Anterior cingulate cortex (tissue), 58 donors: Measurements from ENCODE around the gene CNTNAP2.
"Not testable (repeated sequence)": the region's sequence is repeated elsewhere in the genome, so short reads cannot be mapped to it uniquely, and the experiment has no call there.

Experiments
- DNase-seq, 58 donors: peaks; one replicate each; lab custom pipeline; 2025; lab: John Stamatoyannopoulos, UW

Gene CNTNAP2

DNA sequence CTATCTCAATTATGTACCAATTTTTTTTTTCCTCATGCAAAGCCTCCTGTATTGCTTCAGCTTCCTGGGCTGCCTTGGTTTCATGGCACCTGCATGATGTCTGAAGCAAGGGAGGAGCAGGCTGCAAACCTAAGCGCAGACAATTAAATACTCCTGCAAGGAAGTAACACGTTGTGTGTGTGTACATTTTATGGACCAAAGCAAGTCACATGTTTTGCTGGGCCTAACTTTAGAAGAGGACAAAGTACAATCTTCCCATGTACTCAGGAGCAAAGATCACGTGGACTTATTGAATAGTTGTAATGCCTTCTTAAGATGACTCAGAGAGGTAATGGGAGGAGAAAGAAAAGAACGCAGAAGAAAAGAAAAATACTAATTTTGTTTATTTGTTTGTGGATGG, 1530.0 kb downstream of the CNTNAP2 start:
- DNase-seq: no peak

DNA sequence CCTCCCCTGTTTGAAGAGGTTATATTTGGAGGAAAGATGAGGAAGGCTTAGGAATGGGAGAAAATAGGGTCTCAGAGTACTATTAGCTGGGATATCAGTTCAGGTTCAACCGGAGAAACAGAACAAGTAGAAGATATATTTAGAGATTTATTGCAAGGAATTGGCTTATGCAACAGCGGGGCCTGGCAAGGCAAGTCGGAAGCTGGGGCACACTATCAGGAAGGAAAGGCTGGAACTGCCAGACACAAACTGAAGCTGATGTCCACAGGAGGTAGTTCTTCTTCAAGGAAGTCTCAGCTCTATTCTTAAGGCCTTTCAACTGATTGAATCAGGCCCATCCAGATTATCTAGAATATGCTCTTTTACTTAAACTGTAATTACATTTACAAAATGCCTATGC, 1534.4 kb downstream of the CNTNAP2 start:
- no peak for DNase-seq

GRCh38 chr7:147651601-147652000, 1535.0 kb downstream of the CNTNAP2 start:
- no peak for DNase-seq

GRCh38 chr7:147653456-147653855, 1536.9 kb downstream of the CNTNAP2 start:
- DNase-seq: no peak

DNA sequence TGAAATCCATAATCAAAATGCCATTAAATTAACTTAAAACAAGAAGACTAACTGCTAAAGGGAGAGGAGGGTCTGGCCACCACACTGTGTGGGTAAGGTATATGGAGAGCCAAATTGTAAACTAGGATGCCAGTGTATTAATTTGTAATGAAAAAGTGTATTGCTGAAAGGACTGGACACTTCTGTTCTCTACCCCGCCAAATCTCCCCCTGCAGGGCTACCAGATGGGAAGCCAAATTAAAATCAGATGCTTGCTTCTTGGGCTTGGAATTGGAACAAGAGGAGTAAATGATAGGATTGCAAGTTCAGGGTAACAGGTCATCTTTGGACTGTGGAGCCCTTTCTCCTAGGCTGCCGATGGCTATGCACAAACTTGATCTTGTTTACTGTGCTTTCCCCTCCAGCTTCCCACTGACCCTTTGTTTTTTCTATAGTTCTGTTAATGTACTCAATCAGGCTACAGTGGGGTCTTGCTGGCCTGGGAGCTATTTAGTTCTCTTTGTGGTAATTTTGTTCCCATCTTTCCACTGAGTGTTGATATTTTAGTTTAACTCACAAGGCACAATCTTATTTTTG, 1541.9 kb downstream of the CNTNAP2 start:
- DNase-seq: no peak

DNA sequence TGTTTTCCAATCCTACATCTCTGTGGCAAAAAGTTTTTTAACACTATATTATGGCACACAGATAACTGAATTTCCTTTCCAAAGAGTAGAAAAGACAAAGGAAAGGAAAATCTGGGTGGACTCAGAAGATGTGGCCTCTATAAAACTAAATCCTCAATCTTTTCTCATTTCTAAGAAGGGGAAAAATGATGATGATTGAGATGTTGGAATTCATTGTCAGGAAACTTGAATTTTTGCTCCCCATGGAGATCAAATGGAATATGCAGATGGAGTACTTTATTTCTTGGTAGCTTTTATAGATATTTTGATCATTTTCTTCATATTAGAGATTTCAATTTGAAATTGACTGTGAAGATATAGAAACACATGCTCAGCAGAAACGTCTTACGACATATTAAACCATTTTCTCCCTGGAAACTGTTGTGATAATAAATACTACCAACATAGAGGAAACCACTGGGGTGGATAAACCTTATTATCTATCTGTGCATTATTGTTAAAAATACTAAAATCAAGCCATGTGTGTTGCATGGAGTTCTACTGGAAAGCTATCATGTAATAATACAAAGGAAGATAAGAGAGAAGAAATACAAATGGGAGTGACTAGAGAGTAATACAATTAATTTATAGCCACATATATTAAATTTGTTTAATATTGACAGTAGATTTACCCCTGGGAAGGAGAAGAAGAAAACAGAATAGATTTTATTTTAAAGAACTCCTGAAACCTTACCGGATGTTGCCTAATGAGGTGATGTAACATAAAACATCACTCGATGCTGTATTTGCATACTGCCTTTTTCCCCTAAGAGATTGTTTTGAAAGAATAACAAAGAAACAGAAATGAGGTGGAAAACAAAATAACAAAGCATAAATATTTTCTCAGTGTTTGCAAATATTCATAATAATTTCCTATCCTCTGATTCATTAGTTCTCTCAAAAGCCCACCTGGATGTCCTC, 1542.7 kb downstream of the CNTNAP2 start:
- DNase-seq: no peak

GRCh38 chr7:147664541-147664940, 1547.9 kb downstream of the CNTNAP2 start:
- DNase-seq: no peak

DNA sequence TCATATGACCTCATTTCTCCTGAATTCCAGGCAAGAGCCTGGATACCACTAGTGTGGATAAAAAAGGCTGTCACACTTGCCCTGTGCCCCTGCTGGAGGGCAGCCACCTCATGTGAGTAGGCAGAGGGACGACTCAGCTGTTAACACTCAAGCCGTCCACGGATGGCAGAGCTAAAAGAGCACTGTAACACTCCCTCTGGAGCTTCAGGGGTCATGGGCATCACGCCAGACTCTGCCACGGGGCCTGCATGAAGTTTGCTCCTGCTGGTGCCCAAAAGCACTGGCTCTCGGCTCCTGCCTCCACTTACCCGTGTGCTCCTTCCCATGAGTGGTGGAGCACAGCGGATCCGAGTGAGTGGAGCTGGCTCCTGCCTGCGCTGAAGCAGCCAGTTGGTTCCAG, 1554.2 kb downstream of the CNTNAP2 start:
- DNase-seq: no peak

GRCh38 chr7:147674705-147675104, 1558.1 kb downstream of the CNTNAP2 start:
- no peak for DNase-seq

GRCh38 chr7:147678943-147679342, 1562.3 kb downstream of the CNTNAP2 start:
- no peak for DNase-seq

DNA sequence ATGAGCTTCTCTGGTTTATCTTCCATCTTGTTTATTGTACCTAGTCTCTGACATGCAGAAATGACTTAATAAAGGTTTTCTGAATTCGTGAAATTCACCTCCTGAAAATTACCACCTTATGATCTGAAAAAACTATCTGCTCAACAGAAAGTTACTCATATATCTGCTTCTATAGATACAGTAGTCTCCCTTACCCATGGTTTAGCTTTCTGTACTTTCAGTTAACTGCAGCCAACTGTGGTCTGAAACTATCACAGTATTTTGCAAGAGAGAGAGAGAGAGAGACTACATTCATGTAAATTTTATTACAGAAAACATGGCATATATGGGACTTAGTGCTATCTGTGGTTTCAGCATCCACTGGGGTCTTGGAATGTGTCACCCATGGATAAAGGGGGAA, 1564.9 kb downstream of the CNTNAP2 start:
- no peak for DNase-seq

DNA sequence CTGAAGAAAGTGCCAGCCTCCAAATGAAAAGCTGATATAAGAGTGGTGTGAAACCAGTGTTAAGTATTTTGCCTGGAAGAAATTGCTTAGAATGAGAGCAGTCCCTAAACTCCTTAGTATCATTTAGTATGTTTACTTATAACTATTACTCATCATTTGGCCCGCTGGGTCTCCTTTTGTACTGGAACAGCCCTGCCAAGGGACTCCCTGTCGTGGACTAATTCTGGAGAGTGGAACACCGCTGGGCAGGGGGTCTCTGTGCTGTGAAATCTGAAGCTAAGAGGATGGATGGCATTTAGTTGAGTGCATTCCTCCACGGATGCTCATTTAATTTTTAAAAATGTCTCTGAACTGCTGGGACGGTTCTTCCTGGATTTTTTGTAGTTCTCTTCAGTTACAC, 1584.1 kb downstream of the CNTNAP2 start:
- DNase-seq: no peak

GRCh38 chr7:147707926-147708325, 1591.3 kb downstream of the CNTNAP2 start:
- DNase-seq: no peak

DNA sequence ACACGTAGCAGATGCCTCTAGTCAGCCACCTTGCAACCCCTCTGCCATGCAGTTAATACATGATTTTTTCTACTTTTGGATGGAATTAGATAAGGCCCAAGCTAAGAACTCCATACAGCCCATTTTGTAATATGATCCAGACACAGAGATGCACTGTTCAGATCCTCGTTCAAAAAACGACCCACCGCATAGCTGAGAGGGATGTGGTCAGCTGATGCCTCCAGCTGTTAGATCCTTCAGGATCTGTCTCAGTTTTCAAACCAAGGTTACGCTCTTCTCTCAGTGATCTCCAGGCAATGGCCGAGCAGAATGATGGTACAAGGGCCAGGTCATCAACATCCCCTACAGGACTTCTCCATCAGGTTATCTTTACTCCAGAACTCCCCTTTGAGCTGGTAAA, 1592.3 kb downstream of the CNTNAP2 start:
- no peak for DNase-seq

- no peak for DNase-seq
Observed at GRCh38 chr7:147711447-147711846, 1594.8 kb downstream of the CNTNAP2 start.

- no peak for DNase-seq
Observed at GRCh38 chr7:147721962-147722830, 1605.6 kb downstream of the CNTNAP2 start.

DNA sequence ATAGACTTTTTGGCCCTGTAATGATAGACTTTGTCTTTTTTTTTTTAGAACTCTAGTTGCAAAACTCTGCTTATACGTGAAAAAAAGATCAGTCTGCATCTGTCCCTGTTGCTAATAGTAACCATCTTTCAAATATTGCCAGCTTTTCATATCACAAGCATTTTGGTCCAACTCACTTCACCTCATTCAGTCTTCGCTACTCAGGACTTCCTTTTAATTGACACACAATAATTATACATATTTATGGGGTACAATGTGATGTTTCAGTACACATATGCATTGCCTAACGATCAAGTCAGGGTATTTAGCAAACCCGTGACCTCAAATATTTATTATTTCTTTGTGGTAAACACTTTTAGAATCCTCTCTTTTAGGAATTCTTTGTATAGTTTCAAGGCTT, 1606.9 kb downstream of the CNTNAP2 start:
- DNase-seq: no peak

GRCh38 chr7:147731311-147731710, 1614.7 kb downstream of the CNTNAP2 start:
- no peak for DNase-seq

DNA sequence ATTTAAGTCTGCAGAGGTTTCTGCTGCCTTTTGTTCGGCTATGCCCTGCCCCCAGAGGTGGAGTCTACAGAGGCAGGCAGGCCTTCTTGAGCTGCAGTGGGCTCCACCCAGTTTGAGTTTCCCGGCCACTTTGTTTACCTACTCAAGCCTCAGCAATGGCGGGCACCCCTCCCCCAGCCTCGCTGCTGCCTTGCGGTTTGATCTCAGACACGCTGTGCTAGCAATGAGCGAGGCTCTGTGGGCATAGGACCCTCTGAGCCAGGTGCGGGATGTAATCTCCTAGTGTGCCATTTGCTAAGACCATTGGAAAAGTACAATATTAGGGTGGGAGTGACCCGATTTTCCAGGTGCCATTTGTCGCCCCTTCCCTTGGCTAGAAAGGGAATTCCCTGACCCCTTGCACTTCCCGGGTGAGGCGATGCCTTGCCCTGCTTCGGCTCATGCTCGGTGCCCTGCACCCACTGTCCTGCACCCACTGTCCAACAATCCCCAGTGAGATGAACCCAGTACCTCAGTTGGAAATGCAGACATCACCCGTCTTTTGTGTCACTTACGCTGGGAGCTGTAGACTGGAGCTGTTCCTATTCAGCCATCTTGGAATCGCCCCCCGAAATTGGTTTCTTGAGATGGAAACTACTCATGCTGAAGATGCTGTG, 1621.1 kb downstream of the CNTNAP2 start:
- not testable (repeated sequence) for DNase-seq

DNA sequence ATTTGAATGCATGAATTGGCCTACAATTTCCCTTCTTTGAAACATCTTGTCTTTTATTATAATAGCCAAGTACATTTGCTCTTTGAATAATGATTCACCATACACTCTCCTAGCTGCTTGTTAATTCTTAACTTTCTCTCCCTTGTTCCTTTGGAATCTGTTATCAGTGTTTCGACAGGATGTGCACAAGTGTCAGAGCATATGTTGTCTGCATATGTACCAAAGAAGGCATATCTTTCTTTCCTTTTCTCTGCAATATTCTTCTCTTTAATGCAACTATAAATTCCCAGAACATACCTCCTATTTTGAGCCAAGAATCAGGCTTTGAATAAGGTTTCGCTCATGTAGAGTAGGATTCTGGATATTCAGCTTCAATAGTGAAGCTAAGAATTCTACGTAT, 1625.7 kb downstream of the CNTNAP2 start:
- peak in 1 of 58 donors; percentile 16 for DNase-seq
